ENCODE measurements around the gene RNU6-9.
A peak's percentile ranks its signal among the peaks of the same experiment; 100 is the strongest.

GRCh38 chr19:916645-917322, 23.5 kb downstream of the RNU6-9 start:
- TF ChIP-seq CTCF (IDR thresholded peaks at IDR 0.05; ENCODE audit: low read depth, low read length, poor library complexity, severe bottlenecking) (no peak), EZH2phosphoT487 (IDR thresholded peaks at IDR 0.05; ENCODE audit: borderline replicate concordance, low read length) (0 out of 2 replicates have a peak, but pooled peaks have one; percentile 6)

All from DOHH2 (cell line).